Lung (tissue), 12 donors: Measurements from ENCODE around the gene IL9. TPM values are rescaled to one million over a fixed set of nuclear protein-coding genes. Genes with fewer than 3 reads are reported as not detected.

Experiments
- ATAC-seq: fragments of 200-7000 bp; cut with Tn5 transposase; one replicate; pipeline ENCODE4 v1.9.1; 2020; ENCODE audit warnings: moderate number of reproducible peaks; ENCODE audit not compliant: insufficient read depth, low FRiP score
- DNase-seq, 3 donors: peaks; one replicate each; pipeline ENCODE4 v3.0.0-alpha.2; 2013 to 2017
- H3K27ac ChIP-seq, 2 donors: one replicate each; pipeline ENCODE4 v1.5.1; 2013; ENCODE audit warnings: mild to moderate bottlenecking in 2 of 2, moderate library complexity in 2 of 2, control low read depth in 1 of 2, inconsistent platforms in 1 of 2, low read depth in 1 of 2, low read length in 1 of 2
- H3K27me3 ChIP-seq, 3 donors: one replicate each; pipeline ENCODE4 v1.5.1; 2013; ENCODE audit warnings: low read length in 2 of 3; ENCODE audit not compliant: control insufficient read depth in 3 of 3, insufficient read depth in 3 of 3
- H3K36me3 ChIP-seq, 4 donors: one replicate each; pipeline ENCODE4 v1.5.1; 2013; ENCODE audit warnings: low read length in 4 of 4, mild to moderate bottlenecking in 1 of 4, moderate library complexity in 1 of 4; ENCODE audit not compliant: control insufficient read depth in 4 of 4, insufficient read depth in 4 of 4
- H3K4me1 ChIP-seq, 5 donors: one replicate each; pipeline ENCODE4 v1.5.1; 2013; ENCODE audit warnings: low read length in 5 of 5, mild to moderate bottlenecking in 2 of 5, moderate library complexity in 1 of 5; ENCODE audit not compliant: control insufficient read depth in 5 of 5, insufficient read depth in 5 of 5
- H3K4me3 ChIP-seq: one replicate; pipeline ENCODE4 v1.5.1; 2013; ENCODE audit warnings: mild to moderate bottlenecking, control low read depth, moderate library complexity
- H3K9ac ChIP-seq, 2 donors: one replicate each; pipeline ENCODE4 v1.5.1; 2013; ENCODE audit warnings: low read length in 2 of 2, control low read depth in 1 of 2; ENCODE audit not compliant: insufficient read depth in 1 of 2
- H3K9me3 ChIP-seq, 4 donors: one replicate each; pipeline ENCODE4 v1.5.1; 2013; ENCODE audit warnings: low read length in 3 of 4, mild to moderate bottlenecking in 1 of 4, moderate library complexity in 1 of 4; ENCODE audit not compliant: control insufficient read depth in 4 of 4, insufficient read depth in 3 of 4
- WGBS, 2 donors: extraction: QIAGEN DNeasy Blood & Tissue Kit; methylation state at CpG; one replicate each; pipeline ENCODE4 v1.1.7; 2013; 5-methylcytosine and 5-hydroxymethylcytosine counted together
- polyA plus RNA-seq, 2 donors: library from polyadenylated mRNA; stranded (reverse); fragments of 200-250 nt; gene quantifications; one replicate each; pipeline ENCODE4 v1.2.1, GENCODE V29; 2013
- total RNA-seq, 2 donors: library from RNA; depleted of rRNA in 1 of 2; stranded (reverse); fragments of >200 nt in 1 of 2; gene quantifications; one replicate each; pipeline ENCODE4 v1.2.1, GENCODE V29; 2014 to 2021
- TF ChIP-seq, protein P1 (sequence below): IDR thresholded peaks from 2 replicates; pipeline ENCODE4 v1.5.1; 2012; ENCODE audit warnings: mild to moderate bottlenecking; ENCODE audit errors: control extremely low read depth, extremely low read depth
- donor health status: control.
- donor health status: control.
- donor health status: Bipolar disorder and iron deficiency.
- donor health status: healthy.
- donor health status: DM: yes; HTN: yes; CAD: no.

IL9 gene
- total and polyA plus RNA-seq, 4 donors: not detected

DNA sequence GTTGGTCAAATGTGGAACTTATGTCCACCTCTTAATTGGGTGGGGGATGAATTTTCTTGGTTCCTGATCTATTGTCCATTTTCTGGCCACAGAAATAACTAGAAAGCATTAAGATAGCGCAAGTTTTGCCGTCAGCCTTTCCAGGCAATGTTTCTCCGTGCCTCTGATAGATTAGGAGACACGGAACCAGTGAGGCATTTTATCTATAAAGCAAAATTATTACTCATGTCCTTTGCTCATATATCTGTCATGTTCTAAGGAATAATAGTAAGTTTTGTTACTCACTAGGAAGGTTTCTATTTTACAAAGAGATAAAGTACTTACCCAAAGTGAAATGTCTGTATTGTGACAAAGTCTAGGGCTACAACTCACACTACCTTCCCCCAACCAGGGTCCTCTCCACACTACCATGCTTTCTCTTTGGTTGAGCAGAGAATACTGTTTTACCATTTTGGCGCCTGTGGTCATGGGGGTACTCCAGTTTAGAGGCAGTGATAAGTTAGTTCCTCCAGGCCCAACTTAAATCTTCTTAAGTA lies 19.9 kb upstream of the IL9 start:
- Histone ChIP-seq H3K27ac (no peak overlapping the region), H3K27me3 (peaks cover 3 to 18% (median 8%) of the 10 kb centered on the region in 3 donors), H3K9ac (no peak overlapping the region), H3K4me3 (no peak overlapping the region), H3K9me3 (peaks cover 0 to 2% (median 0%) of the 10 kb centered on the region in 4 donors), H3K4me1 (no peaks in the 10 kb centered on the region), H3K36me3 (no peaks in the 10 kb centered on the region)
- ATAC-seq (no peak), DNase-seq (no peak)
- 88 to 94% methylated on average over 5 of the region's 5 CpGs for WGBS, 2 donors
- TF ChIP-seq, protein P1, sequence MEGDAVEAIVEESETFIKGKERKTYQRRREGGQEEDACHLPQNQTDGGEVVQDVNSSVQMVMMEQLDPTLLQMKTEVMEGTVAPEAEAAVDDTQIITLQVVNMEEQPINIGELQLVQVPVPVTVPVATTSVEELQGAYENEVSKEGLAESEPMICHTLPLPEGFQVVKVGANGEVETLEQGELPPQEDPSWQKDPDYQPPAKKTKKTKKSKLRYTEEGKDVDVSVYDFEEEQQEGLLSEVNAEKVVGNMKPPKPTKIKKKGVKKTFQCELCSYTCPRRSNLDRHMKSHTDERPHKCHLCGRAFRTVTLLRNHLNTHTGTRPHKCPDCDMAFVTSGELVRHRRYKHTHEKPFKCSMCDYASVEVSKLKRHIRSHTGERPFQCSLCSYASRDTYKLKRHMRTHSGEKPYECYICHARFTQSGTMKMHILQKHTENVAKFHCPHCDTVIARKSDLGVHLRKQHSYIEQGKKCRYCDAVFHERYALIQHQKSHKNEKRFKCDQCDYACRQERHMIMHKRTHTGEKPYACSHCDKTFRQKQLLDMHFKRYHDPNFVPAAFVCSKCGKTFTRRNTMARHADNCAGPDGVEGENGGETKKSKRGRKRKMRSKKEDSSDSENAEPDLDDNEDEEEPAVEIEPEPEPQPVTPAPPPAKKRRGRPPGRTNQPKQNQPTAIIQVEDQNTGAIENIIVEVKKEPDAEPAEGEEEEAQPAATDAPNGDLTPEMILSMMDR: no peak

DNA sequence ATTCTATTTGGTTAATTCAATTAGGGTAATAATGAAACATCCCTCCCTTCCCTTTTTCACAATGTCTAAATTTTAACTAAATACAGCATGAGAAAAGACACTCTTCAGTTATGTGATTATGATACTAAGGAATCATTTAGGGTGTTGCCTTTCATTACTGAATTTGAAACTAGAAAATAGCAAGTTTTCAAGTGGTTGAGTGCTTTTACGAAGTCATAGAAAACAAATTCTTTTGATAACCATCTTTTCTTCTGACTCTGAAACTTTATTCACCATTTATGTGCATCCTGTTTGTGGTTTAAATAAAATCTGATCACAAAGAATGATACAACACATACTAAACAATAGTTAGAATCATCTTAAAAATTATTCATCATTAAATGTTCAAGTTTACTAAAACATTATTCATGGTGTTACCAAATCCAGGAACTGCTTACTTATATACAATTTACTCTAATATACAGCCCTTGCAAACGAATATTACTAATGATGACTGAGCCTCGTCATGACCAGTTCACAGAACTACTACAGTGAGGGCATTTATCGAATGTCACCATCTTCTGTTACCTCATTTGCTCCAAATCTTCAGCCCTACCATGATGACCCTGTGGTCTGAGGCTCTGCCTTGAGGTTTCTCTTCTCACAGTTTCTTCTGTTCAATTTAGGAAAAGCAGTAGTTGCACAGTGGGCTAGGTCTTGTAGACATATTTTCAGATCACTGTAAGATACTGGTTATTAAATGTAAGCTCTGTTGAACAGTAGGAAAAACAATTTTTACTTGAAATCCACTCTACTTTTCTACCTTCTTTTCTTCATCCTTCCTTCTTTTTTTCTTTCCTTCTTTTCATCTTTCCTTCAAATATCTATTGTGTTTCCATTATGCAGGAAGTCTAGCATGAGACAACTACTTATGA lies 18.3 kb upstream of the IL9 start:
- 66 to 80% methylated on average over 4 of the region's 4 CpGs for WGBS, 2 donors
- no peak for ATAC-seq

DNA sequence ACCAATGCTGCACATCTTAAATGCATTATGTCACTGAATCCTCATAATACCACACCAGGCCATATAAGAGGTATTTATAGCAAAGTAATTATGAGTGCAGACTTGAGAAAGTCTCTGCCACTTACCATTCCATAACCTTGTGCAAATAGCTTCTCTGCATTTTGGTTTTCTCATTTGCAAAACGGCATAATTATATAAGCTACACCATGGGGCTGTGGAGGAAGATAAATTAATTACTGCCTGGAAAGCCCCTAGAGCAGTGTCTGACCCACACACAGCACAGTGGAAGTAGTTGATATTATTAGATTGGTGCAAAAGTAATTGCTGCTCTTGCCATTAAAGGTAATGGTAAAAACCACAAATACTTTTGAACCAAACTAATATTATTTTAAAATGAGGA lies 9.5 kb upstream of the IL9 start:
- Histone ChIP-seq H3K9ac (no peak overlapping the region), H3K27ac (no peak overlapping the region), H3K9me3 (no peaks in the 10 kb centered on the region), H3K27me3 (peaks cover 0 to 3% (median 2%) of the 10 kb centered on the region in 3 donors), H3K4me3 (no peak overlapping the region), H3K4me1 (no peaks in the 10 kb centered on the region), H3K36me3 (no peaks in the 10 kb centered on the region)
- WGBS, 2 donors: 56 to 74% methylated on average over 1 of the region's 1 CpG
- ATAC-seq (no peak), DNase-seq (no peak)
- TF ChIP-seq, protein P1: no peak

More for the DNA sequence above, 18.3 kb upstream of the IL9 start:
- Histone ChIP-seq H3K9ac (no peak overlapping the region), H3K9me3 (peaks cover 0 to 2% (median 0%) of the 10 kb centered on the region in 4 donors), H3K27me3 (peaks cover 3 to 12% (median 5%) of the 10 kb centered on the region in 3 donors), H3K4me1 (no peaks in the 10 kb centered on the region), H3K4me3 (no peak overlapping the region), H3K36me3 (no peaks in the 10 kb centered on the region), H3K27ac (no peak overlapping the region)
- TF ChIP-seq, protein P1: no peak
- DNase-seq: no peak
